Glutamatergic neuron (in vitro differentiated cells): ENCODE results near the gene CALCA. TPM values are rescaled to one million over a fixed set of nuclear protein-coding genes. Genes with fewer than 3 reads are reported as not detected.
A peak's percentile ranks its signal among the peaks of the same experiment; 100 is the strongest.
"Not testable (repeated sequence)": the region's sequence is repeated elsewhere in the genome, so short reads cannot be mapped to it uniquely, and the experiment has no call there.

Experiments
- DNase-seq: peaks from one replicate; pipeline ENCODE4 v3.0.0; 2022
- H3K27ac Mint-ChIP-seq: one replicate; pipeline ENCODE4 v1.8.0; 2020; ENCODE audit warnings: mild to moderate bottlenecking, mixed read lengths, inconsistent platforms; ENCODE audit not compliant: unreplicated experiment
- H3K27me3 Mint-ChIP-seq: one replicate; pipeline ENCODE4 v1.8.0; 2020; ENCODE audit warnings: mild to moderate bottlenecking, moderate library complexity, mixed read lengths, inconsistent platforms; ENCODE audit not compliant: unreplicated experiment
- H3K36me3 Mint-ChIP-seq: one replicate; pipeline ENCODE4 v1.8.0; 2020; ENCODE audit warnings: mild to moderate bottlenecking, mixed read lengths, inconsistent platforms; ENCODE audit not compliant: unreplicated experiment
- H3K4me1 Mint-ChIP-seq: one replicate; pipeline ENCODE4 v1.8.0; 2020; ENCODE audit warnings: mild to moderate bottlenecking, low read depth, mixed read lengths, inconsistent platforms; ENCODE audit not compliant: unreplicated experiment
- H3K4me3 Mint-ChIP-seq: one replicate; pipeline ENCODE4 v1.8.0; 2020; ENCODE audit warnings: mild to moderate bottlenecking, mixed read lengths, inconsistent platforms; ENCODE audit not compliant: unreplicated experiment
- H3K9me3 Mint-ChIP-seq: one replicate; pipeline ENCODE4 v1.8.0; 2020; ENCODE audit warnings: mild to moderate bottlenecking, moderate library complexity, mixed read lengths, inconsistent platforms; ENCODE audit not compliant: unreplicated experiment
- CTCF ChIP-seq: fragments of 200-600 bp; sonication (generic); IDR thresholded peaks from one replicate; pipeline ENCODE4 v1.5.0; 2021; ENCODE audit not compliant: partially characterized antibody, unreplicated experiment
- total RNA-seq: library from RNA; stranded (reverse); fragmentation: NEBNext Ultra II Directional; extraction: Animal tissue kit (Norgen Biotek cat#: 25700); gene quantifications from one replicate; pipeline ENCODE4 v1.2.1, GENCODE V29; 2021; ENCODE audit not compliant: unreplicated experiment

CALCA gene
- total RNA-seq, 1 donor from 2014 or later: not detected

- TF ChIP-seq CTCF: peak; percentile 70
- no peak for DNase-seq
- Mint-ChIP-seq H3K9me3 (no peaks in the 10 kb centered on the region), H3K4me3 (no peak overlapping the region), H3K27ac (no peak overlapping the region), H3K4me1 (no peaks in the 10 kb centered on the region), H3K36me3 (no peaks in the 10 kb centered on the region), H3K27me3 (peaks cover 2% of the 10 kb centered on the region)
Measured at GRCh38 chr11:15006139-15006759, 34.1 kb upstream of the CALCA start.

- not testable (repeated sequence) for DNase-seq, H3K27ac Mint-ChIP-seq, H3K4me1 Mint-ChIP-seq, H3K36me3 Mint-ChIP-seq, H3K9me3 Mint-ChIP-seq, H3K4me3 Mint-ChIP-seq, H3K27me3 Mint-ChIP-seq
Measured at GRCh38 chr11:14988133-14988532, 16.0 kb upstream of the CALCA start.

- Mint-ChIP-seq H3K27ac (no peak overlapping the region), H3K4me3 (no peak overlapping the region), H3K27me3 (no peaks in the 10 kb centered on the region), H3K9me3 (no peaks in the 10 kb centered on the region), H3K4me1 (no peaks in the 10 kb centered on the region), H3K36me3 (no peaks in the 10 kb centered on the region)
- DNase-seq: no peak
- no peak for TF ChIP-seq CTCF
Measured at GRCh38 chr11:14981507-14981906, 9.4 kb upstream of the CALCA start.

GRCh38 chr11:14980854-14981253 lies 8.7 kb upstream of the CALCA start:
- Mint-ChIP-seq H3K4me3 (no peak overlapping the region), H3K4me1 (no peaks in the 10 kb centered on the region), H3K27me3 (no peaks in the 10 kb centered on the region), H3K36me3 (no peaks in the 10 kb centered on the region), H3K9me3 (no peaks in the 10 kb centered on the region), H3K27ac (no peak overlapping the region)
- no peak for TF ChIP-seq CTCF
- DNase-seq: no peak

- Mint-ChIP-seq H3K4me3 (no peak overlapping the region), H3K4me1 (peaks cover 8% of the 10 kb centered on the region), H3K36me3 (no peaks in the 10 kb centered on the region), H3K27ac (no peak overlapping the region), H3K9me3 (no peaks in the 10 kb centered on the region), H3K27me3 (peaks cover 18% of the 10 kb centered on the region)
- no peak for TF ChIP-seq CTCF
- DNase-seq: no peak
Measured at GRCh38 chr11:14977101-14977880, 5.1 kb upstream of the CALCA start.
